Stomach (tissue), 9 donors: ENCODE data around the gene SGMS1. TPM values are rescaled to one million over a fixed set of nuclear protein-coding genes. Genes with fewer than 3 reads are reported as not detected.

ENCODE experiments used
- DNase-seq, 2 donors: peaks; one replicate each; pipeline versions ENCODE4 v3.0.0 to v3.0.0-alpha.2; 2013 to 2019
- H3K27ac ChIP-seq, 5 donors: fragments of 200-600 bp in 4 of 5; sonication (generic) in 4 of 5; one replicate each; pipeline ENCODE4 v1.5.1; 2013 to 2019; ENCODE audit warnings: mild to moderate bottlenecking in 1 of 5, moderate library complexity in 1 of 5
- H3K27me3 ChIP-seq, 3 donors: fragments of 200-600 bp; sonication (generic); one replicate each; pipeline ENCODE4 v1.5.1; 2017 to 2019; ENCODE audit warnings: mixed run types in 1 of 3
- H3K36me3 ChIP-seq, 4 donors: fragments of 200-600 bp; sonication (generic); 1 replicate in 3 of 4; 2 replicates in 1 of 4; pipeline ENCODE4 v1.5.1; 2016 to 2019
- H3K4me1 ChIP-seq, 4 donors: fragments of 200-600 bp; sonication (generic); one replicate each; pipeline ENCODE4 v1.5.1; 2016 to 2019
- H3K4me3 ChIP-seq, 4 donors: fragments of 200-600 bp; sonication (generic) in 3 of 4; one replicate each; pipeline ENCODE4 v1.5.1; 2016 to 2019; ENCODE audit warnings: mild to moderate bottlenecking in 1 of 4
- H3K9me3 ChIP-seq, 4 donors: fragments of 200-600 bp; sonication (generic); one replicate each; pipeline ENCODE4 v1.5.1; 2016 to 2019
- CTCF ChIP-seq, 7 experiments: fragments of 450-650 bp in 4 of 7; fragments of 200-600 bp in 3 of 7; sonication (generic) in 3 of 7; IDR thresholded peaks; one replicate each; pipeline ENCODE4 v1.5.1; 2016 to 2019; ENCODE audit warnings: antibody characterized with exemption in 7 of 7, control low read depth in 2 of 7, mild to moderate bottlenecking in 1 of 7
- EP300 ChIP-seq: sonication (generic); formaldehyde crosslinking; IDR thresholded peaks from one replicate; pipeline ENCODE4 v1.6.1; 2017; ENCODE audit warnings: antibody characterized with exemption
- POLR2A ChIP-seq, 4 donors: fragments of 450-650 bp; IDR thresholded peaks; one replicate each; pipeline ENCODE4 v1.6.1; 2016; ENCODE audit warnings: antibody characterized with exemption in 4 of 4, control low read depth in 2 of 4, mild to moderate bottlenecking in 1 of 4, moderate library complexity in 1 of 4
- POLR2AphosphoS5 ChIP-seq, 3 donors: sonication (generic); formaldehyde crosslinking; IDR thresholded peaks; one replicate each; pipeline ENCODE4 v1.6.1; 2016; ENCODE audit warnings: antibody characterized with exemption in 3 of 3
- WGBS, 5 donors: extraction: QIAGEN DNeasy Blood & Tissue Kit in 3 of 5; methylation state at CpG; one replicate each; pipeline versions ENCODE4 v1.1.5 to v1.1.7; 2013 to 2018; 5-methylcytosine and 5-hydroxymethylcytosine counted together
- intact Hi-C: fragments of 100-400 bp; cut with DNase I; formaldehyde crosslinking; loops from one replicate; pipeline ENCODE4 v1.15.1; 2023; ENCODE audit warnings: low total_unique reads
- polyA plus RNA-seq, 3 donors: library from polyadenylated mRNA; stranded (reverse); fragments of 200-250 nt; gene quantifications; one replicate each; pipeline ENCODE4 v1.2.3, GENCODE V29; 2013
- total RNA-seq, 5 donors: library from RNA; depleted of rRNA; stranded (reverse); fragments of >200 nt; gene quantifications; one replicate each; pipeline versions ENCODE4 v1.1.0 to v1.2.3, GENCODE V29; 2014 to 2016
- donor health status: healthy with polysubstance abuse.
- donor health status: Bipolar disorder and iron deficiency.
- donor health status: healthy.

SGMS1 gene
- total and polyA plus RNA-seq, 8 donors = 6.2 to 229 (median 49.6) TPM

GRCh38 chr10:50403074-50403473 is 220.7 kb downstream of the SGMS1 start:
- Histone ChIP-seq H3K4me3 (no peak overlapping the region), H3K36me3 (no peaks in the 10 kb centered on the region), H3K9me3 (no peaks in the 10 kb centered on the region), H3K4me1 (peaks cover 0 to 35% (median 0%) of the 10 kb centered on the region in 4 donors), H3K27ac (no peak overlapping the region), H3K27me3 (no peaks in the 10 kb centered on the region)
- TF ChIP-seq EP300 (no peak), POLR2A (IDR thresholded peaks at IDR 0.05) (no peak), POLR2AphosphoS5 (IDR thresholded peaks at IDR 0.05) (no peak), CTCF (IDR thresholded peaks at IDR 0.05) (no peak)
- no peak for DNase-seq
- WGBS, 5 donors = 86 to 94% (median 91%) methylated on average over 6 of the region's 6 CpGs
- intact Hi-C loops = no loop called here

DNA sequence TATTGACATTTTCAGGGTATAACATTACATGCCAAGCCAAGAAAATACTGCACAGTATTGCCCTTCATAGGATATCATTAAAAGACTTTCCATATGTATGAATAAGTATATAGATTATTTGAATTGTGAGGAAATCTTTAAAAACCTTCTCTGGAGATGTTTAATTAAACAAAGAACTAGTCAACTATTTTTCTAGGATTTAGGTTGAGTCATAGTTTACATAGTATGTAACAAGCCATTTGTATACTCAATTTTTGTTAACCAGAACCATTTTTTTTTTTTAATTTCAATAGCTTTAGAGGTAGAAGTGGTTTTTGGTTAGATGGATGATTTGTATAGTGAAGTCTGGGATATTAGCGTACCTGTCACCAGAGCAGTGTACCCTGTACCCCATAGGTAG is 221.3 kb downstream of the SGMS1 start:
- intact Hi-C loops = no loop called here
- no peaks in the 10 kb centered on the region for H3K9me3 ChIP-seq
- peaks cover 0 to 39% (median under 1%) of the 10 kb centered on the region in 4 donors for H3K4me1 ChIP-seq
- TF ChIP-seq CTCF (IDR thresholded peaks at IDR 0.05) = no peak
- no peak for TF ChIP-seq POLR2AphosphoS5 (IDR thresholded peaks at IDR 0.05)
- TF ChIP-seq EP300 = no peak
- no peak for TF ChIP-seq POLR2A (IDR thresholded peaks at IDR 0.05)
- H3K27ac ChIP-seq = no peak overlapping the region
- no peak for DNase-seq
- H3K4me3 ChIP-seq = no peak overlapping the region
- no peaks in the 10 kb centered on the region for H3K27me3 ChIP-seq
- H3K36me3 ChIP-seq = no peaks in the 10 kb centered on the region
- 88 to 100% (median 93%) methylated on average over 1 of the region's 1 CpG for WGBS, 5 donors

DNA sequence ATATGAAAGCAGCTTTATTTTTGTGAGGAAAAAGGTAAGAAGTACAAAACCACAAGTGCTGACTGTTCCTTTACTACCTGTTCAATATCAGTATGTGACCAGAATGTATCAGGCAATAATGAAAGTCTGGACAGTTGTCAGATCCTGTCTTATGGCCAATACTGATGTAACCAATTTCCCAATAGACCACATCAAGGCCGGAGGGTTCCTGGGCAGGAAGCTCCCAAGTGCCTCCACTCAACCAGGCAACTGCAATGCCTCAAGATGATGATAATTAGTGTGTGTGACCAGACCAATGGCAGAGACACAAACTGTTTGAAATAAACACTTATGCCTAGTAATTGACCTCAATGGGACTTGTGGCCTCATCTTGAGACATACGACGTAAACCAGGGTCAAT is 223.1 kb downstream of the SGMS1 start:
- TF ChIP-seq CTCF (IDR thresholded peaks at IDR 0.05) = no peak
- TF ChIP-seq POLR2AphosphoS5 (IDR thresholded peaks at IDR 0.05) = no peak
- no peak for TF ChIP-seq POLR2A (IDR thresholded peaks at IDR 0.05)
- TF ChIP-seq EP300 = no peak
- Histone ChIP-seq H3K4me3 (no peak overlapping the region), H3K27ac (no peak overlapping the region), H3K4me1 (peaks cover 0 to 54% (median 6%) of the 10 kb centered on the region in 4 donors), H3K9me3 (no peaks in the 10 kb centered on the region), H3K36me3 (no peaks in the 10 kb centered on the region), H3K27me3 (no peaks in the 10 kb centered on the region)
- no peak for DNase-seq
- 86 to 95% (median 93%) methylated on average over 3 of the region's 3 CpGs for WGBS, 5 donors
- intact Hi-C loops = no loop called here

- 37 to 64% (median 53%) methylated on average over 4 of the region's 4 CpGs for WGBS, 5 donors
- H3K4me1 ChIP-seq = peaks cover 4 to 63% (median 11%) of the 10 kb centered on the region in 4 donors
- DNase-seq = no peak
- no peaks in the 10 kb centered on the region for H3K27me3 ChIP-seq
- no peaks in the 10 kb centered on the region for H3K9me3 ChIP-seq
- intact Hi-C loops = no loop called here
- H3K4me3 ChIP-seq = no peak overlapping the region
- TF ChIP-seq CTCF (IDR thresholded peaks at IDR 0.05) (no peak), EP300 (no peak), POLR2AphosphoS5 (IDR thresholded peaks at IDR 0.05) (no peak), POLR2A (IDR thresholded peaks at IDR 0.05) (no peak)
- H3K27ac ChIP-seq = no peak overlapping the region
- no peaks in the 10 kb centered on the region for H3K36me3 ChIP-seq
Observed at GRCh38 chr10:50398823-50399222, 224.9 kb downstream of the SGMS1 start.
